GM12892 (cell line): ENCODE measurements around the gene ZPR1.

Source experiments
- DNase-seq: peaks from one replicate; pipeline ENCODE4 v3.0.0; 2011; ENCODE audit not compliant: insufficient read length
- FAIRE-seq: peaks from 2 replicates; lab custom pipeline; 2011; peaks lifted over from hg19 to GRCh38; lab: Jason Lieb, UNC
- POLR2A ChIP-seq: IDR thresholded peaks from 2 replicates; pipeline ENCODE4 v1.6.1; 2011; ENCODE audit warnings: low read depth, low read length, control low read depth
- POLR2AphosphoS5 ChIP-seq: IDR thresholded peaks from 2 replicates; pipeline ENCODE4 v1.6.1; 2011; ENCODE audit warnings: low read depth, low read length, control low read depth
- TAF1 ChIP-seq: IDR thresholded peaks from 2 replicates; pipeline ENCODE4 v1.6.1; 2011; ENCODE audit warnings: low read depth, mild to moderate bottlenecking, control low read depth, low read length, borderline replicate concordance

ZPR1 gene

GRCh38 chr11:116731821-116732220 is 56.0 kb downstream of the ZPR1 start:
- peak; percentile 21 for FAIRE-seq
- no peak for TF ChIP-seq POLR2A
- TF ChIP-seq TAF1: no peak
- no peak for TF ChIP-seq POLR2AphosphoS5
- no peak for DNase-seq

- FAIRE-seq: no peak
- no peak for DNase-seq
- no peak for TF ChIP-seq POLR2AphosphoS5
- no peak for TF ChIP-seq TAF1
- no peak for TF ChIP-seq POLR2A
Measured at GRCh38 chr11:116731097-116731761, 56.6 kb downstream of the ZPR1 start.

- FAIRE-seq (no peak), DNase-seq (no peak)
- TF ChIP-seq POLR2A (no peak), POLR2AphosphoS5 (no peak), TAF1 (no peak)
Measured at GRCh38 chr11:116730601-116731000, 57.2 kb downstream of the ZPR1 start.

- DNase-seq (no peak), FAIRE-seq (no peak)
- TF ChIP-seq POLR2A (no peak), TAF1 (no peak), POLR2AphosphoS5 (no peak)
Measured at GRCh38 chr11:116730241-116730561, 57.6 kb downstream of the ZPR1 start.

GRCh38 chr11:116729501-116730240 is 58.2 kb downstream of the ZPR1 start:
- TF ChIP-seq POLR2AphosphoS5 (no peak), TAF1 (no peak), POLR2A (no peak)
- FAIRE-seq (no peak), DNase-seq (no peak)

GRCh38 chr11:116727990-116728389 is 59.8 kb downstream of the ZPR1 start:
- DNase-seq (no peak), FAIRE-seq (no peak)
- TF ChIP-seq POLR2AphosphoS5 (no peak), TAF1 (no peak), POLR2A (no peak)

GRCh38 chr11:116725434-116726221 is 62.2 kb downstream of the ZPR1 start:
- FAIRE-seq: no peak
- TF ChIP-seq TAF1: no peak
- TF ChIP-seq POLR2AphosphoS5: no peak
- no peak for TF ChIP-seq POLR2A
- no peak for DNase-seq

GRCh38 chr11:116724813-116725212 is 63.0 kb downstream of the ZPR1 start:
- FAIRE-seq (no peak), DNase-seq (no peak)
- TF ChIP-seq POLR2A (no peak), POLR2AphosphoS5 (no peak)
